ENCODE results near the gene CTU2. TPM values are rescaled to one million over a fixed set of nuclear protein-coding genes. Genes with fewer than 3 reads are reported as not detected.

Gene CTU2
- total RNA-seq, 4 donors from 2014 or later = 4.4 to 13.2 (median 6.3) TPM

Other genes with a start within 250 kb of the CTU2 start
- gene ZC3H18, start 136.1 kb upstream of the CTU2 start, total RNA-seq = 10 to 100 TPM; 15.4 to 27.3 (median 17.5) TPM
- 1 to 10 TPM in 1 of 4 donors, not detected in 3; 2.4 TPM for gene IL17C, start 67.9 kb upstream of the CTU2 start, total RNA-seq
- gene CYBA, start 55.5 kb upstream of the CTU2 start, total RNA-seq = 100 to 1,000 TPM in 2 of 4 donors, 10 to 100 TPM in 2; 67.1 to 205 (median 98.7) TPM
- 100 to 1,000 TPM in 1 of 4 donors, 10 to 100 TPM in 3; 52.7 to 134 (median 71.4) TPM for gene MVD, start 43.4 kb upstream of the CTU2 start, total RNA-seq
- under 1 TPM in 2 of 4 donors, not detected in 2; 0.23 to 0.95 TPM for gene SNAI3, start 20.0 kb upstream of the CTU2 start, total RNA-seq
- gene RNF166, start 95 bp upstream of the CTU2 start, total RNA-seq = 10 to 100 TPM in 2 of 4 donors, 1 to 10 TPM in 2; 7.1 to 16.8 (median 9.6) TPM
- gene PIEZO1, start 78.7 kb downstream of the CTU2 start, total RNA-seq = 100 to 1,000 TPM in 2 of 4 donors, 10 to 100 TPM in 2; 46.0 to 131 (median 103) TPM
- 10 to 100 TPM in 3 of 4 donors, 1 to 10 TPM in 1; 7.7 to 20.7 (median 11.2) TPM for gene CDT1, start 97.3 kb downstream of the CTU2 start, total RNA-seq
- 100 to 1,000 TPM; 186 to 314 (median 250) TPM for gene APRT, start 105.4 kb downstream of the CTU2 start, total RNA-seq
- gene GALNS, start 150.4 kb downstream of the CTU2 start, total RNA-seq = 10 to 100 TPM in 3 of 4 donors, 1 to 10 TPM in 1; 9.5 to 24.2 (median 20.5) TPM
- 10 to 100 TPM; 20.7 to 29.7 (median 24.7) TPM for gene TRAPPC2L, start 150.6 kb downstream of the CTU2 start, total RNA-seq
- not detected for gene PABPN1L, start 160.2 kb downstream of the CTU2 start, total RNA-seq

Data from esophagus squamous epithelium (tissue), 4 donors.